Activated T-helper 9 cell treated with anti-CD3 and anti-CD28 coated beads, Interleukin-2, amount 50 U/mL, for 16 hours (primary cell): ENCODE data around the gene PSMA4.
"Not testable (repeated sequence)": the region's sequence is repeated elsewhere in the genome, so short reads cannot be mapped to it uniquely, and the experiment has no call there.

Source experiments
- DNase-seq: peaks from one replicate; pipeline ENCODE4 v3.0.0-alpha.2; 2020; ENCODE audit warnings: low read depth

The PSMA4 gene

DNA sequence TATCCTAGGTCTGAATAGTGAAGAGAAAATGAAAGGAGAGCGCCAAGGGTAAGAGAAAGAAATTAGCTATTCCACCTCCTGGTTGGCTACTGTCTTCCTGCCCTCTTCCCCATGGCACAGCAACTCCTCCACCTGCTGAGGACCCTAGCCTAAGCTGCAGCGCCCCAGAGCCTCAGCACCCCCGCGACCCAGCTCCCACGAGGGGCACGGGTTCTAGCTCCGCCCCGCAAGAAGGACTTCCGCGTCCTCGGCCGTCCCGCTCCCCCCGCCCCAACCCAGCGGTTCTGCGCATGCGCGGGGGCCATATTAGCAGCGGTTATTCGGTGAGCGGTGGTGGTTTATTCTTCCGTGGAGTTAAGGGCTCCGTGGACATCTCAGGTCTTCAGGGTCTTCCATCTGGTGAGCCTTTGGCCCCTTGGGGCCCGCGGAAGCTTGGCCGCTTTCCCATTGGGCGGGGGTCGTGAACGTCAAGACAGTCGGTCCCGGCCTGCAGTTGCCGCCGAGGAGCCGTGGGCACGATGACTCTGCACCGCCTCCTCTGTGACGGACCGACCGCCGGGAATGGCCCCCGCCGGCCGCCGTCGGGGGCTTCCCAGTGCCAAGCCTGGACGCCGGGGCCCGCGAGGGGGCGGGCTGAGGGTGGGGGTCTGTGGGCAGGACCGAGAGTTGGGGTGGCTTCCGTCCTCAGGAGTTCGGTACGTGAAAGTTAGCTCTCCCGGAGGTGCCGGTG lies at the start of gene PSMA4:
PSMA4 (plus strand) TSS at position 304 of the 730 bp plus-strand sequence. CDS start 1,484 bp downstream, outside the sequence.
- peak; percentile 91 for DNase-seq

DNA sequence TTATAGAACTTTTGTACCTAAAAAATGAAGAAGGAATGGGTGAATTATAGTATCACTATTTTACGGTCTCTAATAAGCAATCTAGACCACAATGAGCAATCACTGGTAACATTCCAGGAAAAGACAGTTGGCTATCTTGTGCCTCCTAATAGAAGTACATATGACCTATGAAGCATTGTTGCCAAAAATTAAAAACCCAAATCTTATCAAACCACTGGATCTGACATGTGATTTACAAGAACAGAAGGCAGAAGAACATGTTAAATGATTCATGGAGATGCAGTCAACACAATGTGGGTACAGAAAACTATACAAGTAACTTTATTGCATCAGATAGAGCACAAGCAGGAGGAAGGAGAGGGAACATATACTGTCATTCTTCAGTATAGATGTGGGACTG lies 47.4 kb upstream of the PSMA4 start:
- no peak for DNase-seq

- DNase-seq, result no peak
Measured at GRCh38 chr15:78501857-78502256, 38.4 kb upstream of the PSMA4 start.

GRCh38 chr15:78502641-78503040 lies 37.6 kb upstream of the PSMA4 start:
- no peak for DNase-seq

DNA sequence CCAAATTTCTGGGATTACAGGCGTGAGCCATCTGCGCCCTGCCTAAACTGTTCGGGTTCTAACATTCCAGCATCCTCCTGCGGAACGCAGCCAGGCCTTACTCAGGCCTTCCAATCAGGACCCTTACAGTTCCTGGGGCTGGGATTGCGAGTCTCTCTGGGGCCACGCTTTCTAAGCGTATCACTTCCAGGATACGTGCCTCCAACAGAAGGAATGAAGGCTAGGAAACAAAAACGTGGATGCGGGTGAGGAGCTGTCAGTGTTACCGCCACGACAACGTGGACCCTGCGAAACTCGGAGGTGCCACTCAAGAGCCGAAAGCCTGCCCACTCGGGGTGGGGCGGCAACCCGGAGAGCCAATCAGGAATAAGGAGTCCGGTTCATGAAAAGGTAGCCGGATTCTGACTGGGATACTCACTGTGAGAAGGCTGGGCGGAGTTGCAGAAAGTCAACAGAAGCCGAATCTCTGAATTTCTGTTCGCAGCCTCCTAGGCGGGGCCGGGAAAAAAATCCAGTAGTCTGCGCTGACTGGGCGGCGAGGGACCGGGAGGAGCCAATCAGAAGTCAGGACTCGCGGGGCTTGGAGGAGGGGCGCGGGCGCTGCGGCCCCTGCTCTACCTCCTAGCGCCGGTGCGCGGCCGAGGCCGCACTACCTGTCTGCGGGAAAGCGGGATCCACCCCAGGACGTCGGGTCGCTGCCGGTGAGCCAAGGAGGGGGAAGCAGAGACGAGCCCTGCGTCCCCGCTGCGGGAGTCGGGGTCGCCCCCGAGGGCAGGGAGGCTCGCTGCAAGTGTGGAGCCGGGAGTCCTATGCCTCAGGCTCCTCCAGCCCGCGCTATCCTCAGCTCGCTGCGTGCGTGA lies 33.0 kb upstream of the PSMA4 start, which contains the start of gene HYKK:
HYKK (plus strand) TSS at position 607 of the 860 bp plus-strand sequence. CDS start 5,512 bp downstream, outside the sequence.
- DNase-seq, result peak; percentile 60

DNA sequence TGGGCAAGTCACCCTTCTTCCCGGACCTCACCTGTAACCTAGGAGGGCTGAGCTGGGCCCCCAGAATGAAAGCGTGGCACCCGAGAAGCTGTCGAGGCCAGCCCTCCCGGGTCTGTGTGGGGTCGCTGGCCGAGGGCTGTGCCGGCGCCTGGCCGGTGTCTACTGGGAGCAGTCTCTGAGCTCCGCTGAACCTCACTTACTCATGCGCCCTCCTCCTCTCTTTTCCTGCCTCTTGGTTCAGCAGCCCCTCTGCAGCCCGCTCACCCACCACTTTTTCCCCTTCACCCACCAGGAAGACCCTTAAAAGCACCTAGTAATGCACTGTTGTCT lies 32.4 kb upstream of the PSMA4 start:
- DNase-seq, result no peak

DNA sequence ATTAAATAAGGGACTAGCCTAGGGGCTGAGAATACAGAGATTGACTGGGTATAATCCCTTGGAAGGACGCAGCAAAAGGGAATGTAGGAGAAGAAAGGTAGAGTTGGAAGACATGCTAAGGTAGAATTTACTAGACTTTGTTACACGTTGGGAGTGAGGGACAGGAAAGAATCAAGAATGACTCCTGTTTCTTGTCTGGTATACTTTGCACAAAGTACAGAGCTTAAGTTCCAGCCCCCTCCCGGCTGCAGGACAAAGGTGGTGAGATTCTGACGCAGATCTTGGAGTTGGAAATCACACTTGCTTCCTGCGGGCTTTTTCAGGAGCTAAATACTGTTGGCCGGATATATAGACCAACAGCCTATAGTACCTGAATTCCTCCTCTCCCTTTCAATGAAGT lies 32.0 kb upstream of the PSMA4 start:
- no peak for DNase-seq

- DNase-seq, result no peak
Measured at GRCh38 chr15:78509726-78510312, 30.4 kb upstream of the PSMA4 start.

DNA sequence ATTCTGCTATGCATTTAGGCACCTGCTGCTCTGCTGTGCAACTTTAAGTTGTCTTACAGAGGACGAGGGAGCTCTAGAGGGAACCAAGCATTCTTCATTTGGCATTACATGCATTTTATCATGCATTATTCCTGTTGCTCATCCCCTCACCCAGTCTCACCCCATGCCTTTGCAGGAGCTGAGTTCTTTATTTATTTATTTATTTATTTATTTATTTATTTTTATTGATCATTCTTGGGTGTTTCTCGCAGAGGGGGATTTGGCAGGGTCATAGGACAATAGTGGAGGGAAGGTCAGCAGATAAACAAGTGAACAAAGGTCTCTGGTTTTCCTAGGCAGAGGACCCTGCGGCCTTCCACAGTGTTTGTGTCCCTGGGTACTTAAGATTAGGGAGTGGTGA lies 20.2 kb upstream of the PSMA4 start:
- DNase-seq, result not testable (repeated sequence)

- no peak for DNase-seq
Measured at GRCh38 chr15:78524230-78524629, 16.0 kb upstream of the PSMA4 start.

GRCh38 chr15:78527325-78527724 lies 12.9 kb upstream of the PSMA4 start:
- DNase-seq, result no peak

GRCh38 chr15:78533331-78533730 lies 6.9 kb upstream of the PSMA4 start:
- DNase-seq, result no peak

DNA sequence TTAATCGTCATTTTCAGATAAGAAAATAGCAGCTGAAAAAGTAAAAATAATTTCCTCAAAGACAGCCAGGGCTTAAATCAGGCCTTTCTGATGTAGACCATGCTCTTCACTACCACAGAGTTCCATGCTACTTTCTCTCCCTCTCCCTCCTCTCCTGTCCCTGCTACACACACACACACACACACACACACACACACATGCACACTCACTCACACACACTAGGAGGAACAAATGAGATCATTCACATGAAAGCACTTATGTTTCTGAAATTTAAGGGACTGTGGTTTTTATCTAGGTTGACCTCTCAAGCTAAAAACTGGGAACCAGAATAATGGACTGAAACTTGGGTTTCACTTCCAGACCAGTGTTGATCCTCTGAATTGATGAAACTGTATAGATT lies 4.1 kb upstream of the PSMA4 start:
- no peak for DNase-seq

DNA sequence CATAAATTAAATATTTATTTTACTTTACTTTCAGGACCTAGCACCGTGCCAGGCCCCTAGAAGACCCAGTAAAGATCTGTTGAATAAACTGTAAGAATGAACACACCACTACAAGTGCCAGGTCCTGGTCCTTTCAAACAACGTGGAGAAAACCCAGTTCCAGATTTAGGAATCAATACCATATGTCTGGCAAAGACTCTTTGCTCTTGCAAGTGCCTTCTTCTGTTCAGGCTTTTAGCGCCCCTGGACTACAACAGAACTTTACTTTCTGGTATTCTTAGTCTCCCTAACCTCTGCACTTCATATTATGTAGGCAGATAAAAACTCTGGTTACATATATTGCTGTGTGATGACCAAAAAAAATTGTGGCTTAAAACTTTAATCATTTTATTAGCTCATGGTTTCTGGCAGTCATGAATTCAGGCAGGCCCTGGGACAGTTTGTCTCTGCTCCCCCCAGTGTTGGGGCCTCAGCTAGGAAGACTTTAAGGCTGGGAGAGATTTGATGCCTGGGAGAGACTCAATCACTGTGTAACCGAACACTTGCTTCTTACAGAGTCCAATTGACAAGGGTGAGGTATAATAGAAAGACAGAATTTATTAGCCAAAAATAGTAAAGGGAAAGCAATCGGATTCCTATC lies 2.9 kb upstream of the PSMA4 start:
- DNase-seq, result no peak

GRCh38 chr15:78538358-78538757 lies 1.9 kb upstream of the PSMA4 start:
- no peak for DNase-seq

GRCh38 chr15:78539464-78540140 lies 642 bp upstream of the PSMA4 start:
- DNase-seq, result not testable (repeated sequence)

- no peak for DNase-seq
Measured at GRCh38 chr15:78540871-78541743, 863 bp downstream of the PSMA4 start.

DNA sequence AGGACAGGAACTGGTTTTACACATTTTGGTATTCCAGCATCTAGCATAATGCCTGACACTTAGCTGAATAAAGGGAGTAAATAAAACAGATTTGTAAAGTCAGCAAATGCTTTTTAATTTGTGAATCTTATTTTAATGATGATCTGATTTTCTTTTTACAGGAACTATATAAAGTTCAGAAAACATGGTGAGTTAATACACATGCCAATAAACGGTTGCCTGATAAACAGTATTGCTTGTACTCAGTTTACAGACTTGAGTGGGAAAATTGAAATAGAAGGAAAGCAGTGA lies 1.4 kb downstream of the PSMA4 start:
- DNase-seq, result no peak

- DNase-seq, result no peak
Measured at GRCh38 chr15:78542647-78543046, 2.4 kb downstream of the PSMA4 start.

DNA sequence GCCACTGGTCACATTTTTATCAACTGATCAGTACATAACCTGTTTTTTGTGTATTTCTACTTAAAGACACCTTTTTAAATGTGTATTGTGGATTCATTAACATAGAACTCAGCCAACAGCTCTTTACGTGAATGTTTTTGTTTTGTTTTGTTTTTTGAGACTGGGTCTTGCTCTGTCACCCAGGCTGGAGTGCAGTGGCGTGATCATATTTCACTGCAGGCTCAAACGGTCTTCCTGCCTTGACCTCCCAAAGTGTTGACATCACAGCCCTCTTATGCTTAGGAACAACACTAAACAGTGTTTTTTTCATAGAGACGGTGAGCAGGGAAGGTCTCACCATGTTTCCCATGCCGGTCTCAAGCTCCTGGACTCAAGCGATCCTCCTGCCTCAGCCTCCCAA lies 9.9 kb downstream of the PSMA4 start:
- no peak for DNase-seq

DNA sequence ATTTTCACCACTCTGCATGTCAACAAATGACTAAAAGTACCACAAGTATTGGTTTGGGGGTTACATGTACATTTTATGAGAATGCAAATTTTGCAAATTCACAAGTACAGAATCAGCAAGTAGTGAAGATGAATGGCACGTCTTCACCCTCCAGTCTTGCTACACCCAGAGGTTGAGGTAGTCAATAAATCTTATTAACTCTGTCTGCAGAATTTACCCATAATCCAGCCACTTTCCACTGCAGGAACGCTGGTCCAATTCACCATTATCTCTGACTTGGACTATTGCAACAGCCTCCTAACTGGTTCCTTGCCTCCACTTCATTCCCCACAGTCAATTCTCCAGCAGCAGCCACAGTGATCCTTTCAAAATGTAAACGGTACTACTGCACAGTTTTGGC lies 10.6 kb downstream of the PSMA4 start:
- DNase-seq, result no peak
